SK-N-SH treated with all-trans-retinoic acid at 6 μM for 48 hours (cell line): ENCODE measurements around the gene ELMO1.

Source experiments
- ATAC-seq: fragments of 200-7000 bp; cut with Tn5 transposase; 3 replicates; pipeline ENCODE4 v1.9.1; 2020; ENCODE audit warnings: mild to moderate bottlenecking, moderate library complexity
- BACH2 ChIP-seq: fragments of 250-450 bp; sonication (Bioruptor Pico); IDR thresholded peaks from 2 replicates; pipeline ENCODE4 v1.9.0; 2021; ENCODE audit warnings: mild to moderate bottlenecking, borderline replicate concordance
- CSDC2 ChIP-seq: fragments of 250-450 bp; sonication (Bioruptor Pico); IDR thresholded peaks from 2 replicates; pipeline ENCODE4 v1.5.0; 2020; ENCODE audit warnings: mild to moderate bottlenecking, moderate library complexity
- ESRRG ChIP-seq: fragments of 250-450 bp; sonication (Bioruptor Pico); IDR thresholded peaks from 2 replicates; pipeline ENCODE4 v1.6.1; 2021; ENCODE audit warnings: mild to moderate bottlenecking
- GLIS3 ChIP-seq: fragments of 250-450 bp; sonication (Bioruptor Pico); IDR thresholded peaks from 2 replicates; pipeline ENCODE4 v1.5.0; 2020; ENCODE audit warnings: mild to moderate bottlenecking, moderate library complexity
- OSR1 ChIP-seq: fragments of 250-450 bp; sonication (Bioruptor Pico); IDR thresholded peaks from 2 replicates; pipeline ENCODE4 v1.8.0; 2022; ENCODE audit warnings: moderate library complexity, mild to moderate bottlenecking, inconsistent platforms
- PPARA ChIP-seq: fragments of 250-450 bp; sonication (Bioruptor Pico); IDR thresholded peaks from 2 replicates; pipeline ENCODE4 v1.5.0; 2020; ENCODE audit warnings: mild to moderate bottlenecking, borderline replicate concordance
- RARB ChIP-seq: fragments of 250-450 bp; sonication (Bioruptor Pico); IDR thresholded peaks from 2 replicates; pipeline ENCODE4 v1.8.0; 2021; ENCODE audit warnings: mild to moderate bottlenecking, moderate library complexity
- SNAI2 ChIP-seq: fragments of 250-450 bp; sonication (Bioruptor Pico); IDR thresholded peaks from 2 replicates; pipeline ENCODE4 v1.5.0; 2020; ENCODE audit warnings: mild to moderate bottlenecking, moderate library complexity
- TCF4 ChIP-seq: fragments of 250-450 bp; sonication (Bioruptor Pico); IDR thresholded peaks from 2 replicates; pipeline ENCODE4 v1.8.0; 2021; ENCODE audit warnings: mild to moderate bottlenecking, moderate library complexity, borderline replicate concordance
- TOX ChIP-seq: fragments of 250-450 bp; sonication (Bioruptor Pico); IDR thresholded peaks from 2 replicates; pipeline ENCODE4 v1.8.0; 2021; ENCODE audit warnings: mild to moderate bottlenecking, moderate library complexity, borderline replicate concordance
- ZC3H10 ChIP-seq: fragments of 250-450 bp; sonication (Bioruptor Pico); IDR thresholded peaks from 2 replicates; pipeline ENCODE4 v1.5.1; 2021; ENCODE audit warnings: mild to moderate bottlenecking, moderate library complexity
- ZFP3 ChIP-seq: fragments of 250-450 bp; sonication (Bioruptor Pico); IDR thresholded peaks from 2 replicates; pipeline ENCODE4 v1.5.0; 2020; ENCODE audit warnings: mild to moderate bottlenecking, moderate library complexity
- ZFP30 ChIP-seq: fragments of 450-650 bp; formaldehyde crosslinking; IDR thresholded peaks from 2 replicates; pipeline ENCODE4 v1.5.0; 2022; ENCODE audit warnings: mild to moderate bottlenecking, moderate library complexity
- ZNF565 ChIP-seq: fragments of 450-650 bp; formaldehyde crosslinking; conservative IDR thresholded peaks from 2 replicates; pipeline ENCODE4 v1.5.0; 2020; ENCODE audit warnings: low read depth, mild to moderate bottlenecking, moderate library complexity
- ZNF70 ChIP-seq: fragments of 450-650 bp; formaldehyde crosslinking; IDR thresholded peaks from 2 replicates; pipeline ENCODE4 v1.5.0; 2020; ENCODE audit warnings: mild to moderate bottlenecking, moderate library complexity
- ZNF8 ChIP-seq: fragments of 450-650 bp; formaldehyde crosslinking; IDR thresholded peaks from 2 replicates; pipeline ENCODE4 v1.5.0; 2020; ENCODE audit warnings: mild to moderate bottlenecking, moderate library complexity
- TF ChIP-seq, protein P1 (sequence below): fragments of 250-450 bp; sonication (Bioruptor Pico); IDR thresholded peaks from 2 replicates; pipeline ENCODE4 v1.5.1; 2021; ENCODE audit warnings: mild to moderate bottlenecking, moderate library complexity
- TF ChIP-seq, protein P2 (sequence below): fragments of 250-450 bp; sonication (Bioruptor Pico); IDR thresholded peaks from 2 replicates; pipeline ENCODE4 v1.8.0; 2020; ENCODE audit warnings: mild to moderate bottlenecking, moderate library complexity, borderline replicate concordance
- TF ChIP-seq, protein P3 (sequence below): fragments of 250-450 bp; sonication (Bioruptor Pico); IDR thresholded peaks from 2 replicates; pipeline ENCODE4 v1.5.0; 2020; ENCODE audit warnings: mild to moderate bottlenecking, moderate library complexity
- TF ChIP-seq, protein P4 (sequence below): fragments of 250-450 bp; sonication (Bioruptor Pico); IDR thresholded peaks from 2 replicates; pipeline ENCODE4 v1.5.1; 2020; ENCODE audit warnings: low read depth, mild to moderate bottlenecking, moderate library complexity
- TF ChIP-seq, protein P5 (sequence below): fragments of 250-450 bp; sonication (Bioruptor Pico); IDR thresholded peaks from 2 replicates; pipeline ENCODE4 v1.8.0; 2021; ENCODE audit warnings: low read depth, mild to moderate bottlenecking, moderate library complexity, borderline replicate concordance

ELMO1 gene

DNA sequence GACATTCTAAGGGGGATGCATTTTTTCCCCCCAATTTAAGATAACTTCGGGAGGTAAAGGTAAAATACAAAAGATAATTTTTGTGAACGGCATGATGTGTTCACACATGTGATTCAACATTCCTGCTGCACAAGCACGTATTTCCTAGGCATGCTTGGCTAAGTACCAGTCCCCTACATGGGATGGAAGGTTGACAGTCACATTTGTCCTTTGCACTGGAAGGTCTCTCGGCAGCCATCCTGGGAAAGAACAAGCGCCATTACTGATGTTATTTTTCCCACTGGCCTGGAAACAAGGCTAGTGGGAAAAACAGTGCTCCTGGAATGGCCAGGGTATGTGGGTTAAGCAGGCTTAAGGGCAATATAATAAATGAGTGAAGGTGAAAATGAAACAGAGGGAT lies 448.2 kb downstream of the ELMO1 start:
- TF ChIP-seq TOX (no peak), PPARA (CRISPR knock-in tag) (no peak), ESRRG (CRISPR knock-in tag) (no peak), ZNF8 (CRISPR knock-in tag) (no peak), ZC3H10 (CRISPR knock-in tag) (no peak), ZNF70 (CRISPR knock-in tag) (no peak), SNAI2 (CRISPR knock-in tag) (no peak), GLIS3 (CRISPR knock-in tag) (no peak), BACH2 (CRISPR knock-in tag) (no peak), RARB (CRISPR knock-in tag) (no peak), CSDC2 (no peak), ZFP3 (CRISPR knock-in tag) (no peak)
- TF ChIP-seq, protein P1, sequence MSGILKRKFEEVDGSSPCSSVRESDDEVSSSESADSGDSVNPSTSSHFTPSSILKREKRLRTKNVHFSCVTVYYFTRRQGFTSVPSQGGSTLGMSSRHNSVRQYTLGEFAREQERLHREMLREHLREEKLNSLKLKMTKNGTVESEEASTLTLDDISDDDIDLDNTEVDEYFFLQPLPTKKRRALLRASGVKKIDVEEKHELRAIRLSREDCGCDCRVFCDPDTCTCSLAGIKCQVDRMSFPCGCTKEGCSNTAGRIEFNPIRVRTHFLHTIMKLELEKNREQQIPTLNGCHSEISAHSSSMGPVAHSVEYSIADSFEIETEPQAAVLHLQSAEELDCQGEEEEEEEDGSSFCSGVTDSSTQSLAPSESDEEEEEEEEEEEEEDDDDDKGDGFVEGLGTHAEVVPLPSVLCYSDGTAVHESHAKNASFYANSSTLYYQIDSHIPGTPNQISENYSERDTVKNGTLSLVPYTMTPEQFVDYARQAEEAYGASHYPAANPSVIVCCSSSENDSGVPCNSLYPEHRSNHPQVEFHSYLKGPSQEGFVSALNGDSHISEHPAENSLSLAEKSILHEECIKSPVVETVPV (CRISPR knock-in tag) = no peak
- TF ChIP-seq, protein P2, sequence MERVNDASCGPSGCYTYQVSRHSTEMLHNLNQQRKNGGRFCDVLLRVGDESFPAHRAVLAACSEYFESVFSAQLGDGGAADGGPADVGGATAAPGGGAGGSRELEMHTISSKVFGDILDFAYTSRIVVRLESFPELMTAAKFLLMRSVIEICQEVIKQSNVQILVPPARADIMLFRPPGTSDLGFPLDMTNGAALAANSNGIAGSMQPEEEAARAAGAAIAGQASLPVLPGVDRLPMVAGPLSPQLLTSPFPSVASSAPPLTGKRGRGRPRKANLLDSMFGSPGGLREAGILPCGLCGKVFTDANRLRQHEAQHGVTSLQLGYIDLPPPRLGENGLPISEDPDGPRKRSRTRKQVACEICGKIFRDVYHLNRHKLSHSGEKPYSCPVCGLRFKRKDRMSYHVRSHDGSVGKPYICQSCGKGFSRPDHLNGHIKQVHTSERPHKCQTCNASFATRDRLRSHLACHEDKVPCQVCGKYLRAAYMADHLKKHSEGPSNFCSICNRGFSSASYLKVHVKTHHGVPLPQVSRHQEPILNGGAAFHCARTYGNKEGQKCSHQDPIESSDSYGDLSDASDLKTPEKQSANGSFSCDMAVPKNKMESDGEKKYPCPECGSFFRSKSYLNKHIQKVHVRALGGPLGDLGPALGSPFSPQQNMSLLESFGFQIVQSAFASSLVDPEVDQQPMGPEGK (CRISPR knock-in tag) = no peak

DNA sequence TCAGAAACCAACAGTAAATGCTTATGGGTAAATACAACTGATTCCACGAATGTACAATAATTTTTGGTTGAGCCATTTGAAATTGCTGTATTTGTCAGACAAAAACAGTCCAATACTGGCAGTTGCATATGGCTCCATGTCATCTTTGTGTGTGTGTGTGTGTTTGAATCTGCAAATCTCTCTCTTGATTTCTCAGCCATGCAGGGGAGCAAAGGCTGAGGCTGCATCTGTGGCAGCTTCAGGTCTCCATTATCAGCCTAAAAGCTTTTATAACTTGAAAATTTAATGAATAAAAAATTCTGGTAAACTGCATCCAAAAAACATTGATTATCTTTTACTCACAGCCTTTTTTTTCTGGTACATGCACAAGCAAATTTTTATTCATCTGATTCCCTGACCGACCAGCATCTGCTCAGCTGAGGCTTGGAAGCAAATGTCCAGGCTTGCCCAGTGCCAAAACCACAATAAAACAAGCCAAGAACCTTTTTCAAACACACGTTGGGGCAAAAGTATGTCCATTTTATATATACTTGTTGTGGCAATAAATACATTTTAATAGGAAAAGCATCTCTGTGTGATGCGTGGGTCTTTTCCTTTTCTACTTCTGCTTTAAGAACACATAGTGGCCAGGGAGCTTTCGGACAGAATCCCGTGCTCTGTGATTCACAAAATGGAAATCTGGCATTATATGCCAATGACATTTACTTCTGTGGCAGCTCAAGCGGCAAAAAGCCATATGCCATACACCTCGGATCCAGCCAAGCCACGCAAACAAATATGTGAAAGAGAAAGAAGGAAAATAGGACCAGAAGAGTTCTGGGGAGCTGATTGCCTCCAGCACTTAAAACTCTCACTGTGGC lies 448.8 kb downstream of the ELMO1 start:
- no peak for ATAC-seq
- TF ChIP-seq ESRRG (CRISPR knock-in tag) (no peak), RARB (CRISPR knock-in tag) (no peak), OSR1 (CRISPR knock-in tag) (no peak), CSDC2 (no peak), ZFP30 (no peak), ZC3H10 (CRISPR knock-in tag) (no peak), SNAI2 (CRISPR knock-in tag) (no peak), TOX (no peak), GLIS3 (CRISPR knock-in tag) (no peak)
- TF ChIP-seq, protein P3, sequence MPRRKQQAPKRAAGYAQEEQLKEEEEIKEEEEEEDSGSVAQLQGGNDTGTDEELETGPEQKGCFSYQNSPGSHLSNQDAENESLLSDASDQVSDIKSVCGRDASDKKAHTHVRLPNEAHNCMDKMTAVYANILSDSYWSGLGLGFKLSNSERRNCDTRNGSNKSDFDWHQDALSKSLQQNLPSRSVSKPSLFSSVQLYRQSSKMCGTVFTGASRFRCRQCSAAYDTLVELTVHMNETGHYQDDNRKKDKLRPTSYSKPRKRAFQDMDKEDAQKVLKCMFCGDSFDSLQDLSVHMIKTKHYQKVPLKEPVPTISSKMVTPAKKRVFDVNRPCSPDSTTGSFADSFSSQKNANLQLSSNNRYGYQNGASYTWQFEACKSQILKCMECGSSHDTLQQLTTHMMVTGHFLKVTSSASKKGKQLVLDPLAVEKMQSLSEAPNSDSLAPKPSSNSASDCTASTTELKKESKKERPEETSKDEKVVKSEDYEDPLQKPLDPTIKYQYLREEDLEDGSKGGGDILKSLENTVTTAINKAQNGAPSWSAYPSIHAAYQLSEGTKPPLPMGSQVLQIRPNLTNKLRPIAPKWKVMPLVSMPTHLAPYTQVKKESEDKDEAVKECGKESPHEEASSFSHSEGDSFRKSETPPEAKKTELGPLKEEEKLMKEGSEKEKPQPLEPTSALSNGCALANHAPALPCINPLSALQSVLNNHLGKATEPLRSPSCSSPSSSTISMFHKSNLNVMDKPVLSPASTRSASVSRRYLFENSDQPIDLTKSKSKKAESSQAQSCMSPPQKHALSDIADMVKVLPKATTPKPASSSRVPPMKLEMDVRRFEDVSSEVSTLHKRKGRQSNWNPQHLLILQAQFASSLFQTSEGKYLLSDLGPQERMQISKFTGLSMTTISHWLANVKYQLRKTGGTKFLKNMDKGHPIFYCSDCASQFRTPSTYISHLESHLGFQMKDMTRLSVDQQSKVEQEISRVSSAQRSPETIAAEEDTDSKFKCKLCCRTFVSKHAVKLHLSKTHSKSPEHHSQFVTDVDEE (CRISPR knock-in tag) = no peak
- TF ChIP-seq, protein P4, sequence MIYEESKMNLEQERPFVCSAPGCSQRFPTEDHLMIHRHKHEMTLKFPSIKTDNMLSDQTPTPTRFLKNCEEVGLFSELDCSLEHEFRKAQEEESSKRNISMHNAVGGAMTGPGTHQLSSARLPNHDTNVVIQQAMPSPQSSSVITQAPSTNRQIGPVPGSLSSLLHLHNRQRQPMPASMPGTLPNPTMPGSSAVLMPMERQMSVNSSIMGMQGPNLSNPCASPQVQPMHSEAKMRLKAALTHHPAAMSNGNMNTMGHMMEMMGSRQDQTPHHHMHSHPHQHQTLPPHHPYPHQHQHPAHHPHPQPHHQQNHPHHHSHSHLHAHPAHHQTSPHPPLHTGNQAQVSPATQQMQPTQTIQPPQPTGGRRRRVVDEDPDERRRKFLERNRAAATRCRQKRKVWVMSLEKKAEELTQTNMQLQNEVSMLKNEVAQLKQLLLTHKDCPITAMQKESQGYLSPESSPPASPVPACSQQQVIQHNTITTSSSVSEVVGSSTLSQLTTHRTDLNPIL (CRISPR knock-in tag) = no peak
- TF ChIP-seq, all 23 proteins: peak for 0

More for the DNA sequence above, 448.2 kb downstream of the ELMO1 start:
- ATAC-seq = no peak

DNA sequence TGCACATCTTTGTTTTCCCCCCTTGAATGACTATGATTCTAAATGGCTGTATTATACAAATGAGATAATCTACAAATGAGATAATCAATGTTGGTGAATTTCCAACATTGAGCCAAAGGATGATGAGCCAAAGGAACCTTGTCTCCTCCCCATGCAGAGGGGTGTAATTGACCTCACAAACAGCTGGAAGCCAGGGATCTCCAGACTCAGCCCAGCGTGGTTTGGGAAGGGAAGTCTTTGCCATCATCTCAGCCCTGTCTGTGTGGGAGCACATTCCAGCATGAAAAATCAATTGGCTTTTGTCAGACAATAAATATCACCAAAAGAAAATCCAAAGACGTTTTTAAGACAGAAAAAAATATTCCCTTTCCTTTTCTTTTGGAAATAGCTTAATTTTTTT lies 452.9 kb downstream of the ELMO1 start:
- no peak for TF ChIP-seq GLIS3 (CRISPR knock-in tag)
- TF ChIP-seq, protein P2 (CRISPR knock-in tag) = no peak
- TF ChIP-seq ZNF565 = no peak
- no peak for TF ChIP-seq PPARA (CRISPR knock-in tag)
- no peak for TF ChIP-seq TCF4
- TF ChIP-seq ZFP3 (CRISPR knock-in tag) = no peak
- TF ChIP-seq ESRRG (CRISPR knock-in tag) = no peak
- TF ChIP-seq, protein P5, sequence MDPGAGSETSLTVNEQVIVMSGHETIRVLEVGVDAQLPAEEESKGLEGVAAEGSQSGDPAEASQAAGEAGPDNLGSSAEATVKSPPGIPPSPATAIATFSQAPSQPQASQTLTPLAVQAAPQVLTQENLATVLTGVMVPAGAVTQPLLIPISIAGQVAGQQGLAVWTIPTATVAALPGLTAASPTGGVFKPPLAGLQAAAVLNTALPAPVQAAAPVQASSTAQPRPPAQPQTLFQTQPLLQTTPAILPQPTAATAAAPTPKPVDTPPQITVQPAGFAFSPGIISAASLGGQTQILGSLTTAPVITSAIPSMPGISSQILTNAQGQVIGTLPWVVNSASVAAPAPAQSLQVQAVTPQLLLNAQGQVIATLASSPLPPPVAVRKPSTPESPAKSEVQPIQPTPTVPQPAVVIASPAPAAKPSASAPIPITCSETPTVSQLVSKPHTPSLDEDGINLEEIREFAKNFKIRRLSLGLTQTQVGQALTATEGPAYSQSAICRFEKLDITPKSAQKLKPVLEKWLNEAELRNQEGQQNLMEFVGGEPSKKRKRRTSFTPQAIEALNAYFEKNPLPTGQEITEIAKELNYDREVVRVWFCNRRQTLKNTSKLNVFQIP (CRISPR knock-in tag) = no peak
- no peak for TF ChIP-seq BACH2 (CRISPR knock-in tag)
- no peak for TF ChIP-seq SNAI2 (CRISPR knock-in tag)

More for the DNA sequence above, 452.9 kb downstream of the ELMO1 start:
- no peak for ATAC-seq
